Small intestine (tissue), 7 donors: ENCODE results near the gene MAPK8IP1. TPM values are rescaled to one million over a fixed set of nuclear protein-coding genes. Genes with fewer than 3 reads are reported as not detected.

Experiments
- DNase-seq, 2 donors: peaks; one replicate each; pipeline versions ENCODE4 v3.0.0 to v3.0.0-alpha.2; 2013
- FAIRE-seq: peaks from 2 replicates; lab custom pipeline; 2012; peaks lifted over from hg19 to GRCh38; lab: Jason Lieb, UNC
- H3K27ac ChIP-seq, 3 donors: one replicate each; pipeline ENCODE4 v1.5.1; 2013; ENCODE audit warnings: low read length in 2 of 3, mild to moderate bottlenecking in 2 of 3, control low read depth in 1 of 3, inconsistent platforms in 1 of 3, low read depth in 1 of 3, moderate library complexity in 1 of 3
- H3K27me3 ChIP-seq, 3 donors: one replicate each; pipeline ENCODE4 v1.6.1; 2013; ENCODE audit warnings: low read length in 3 of 3, inconsistent platforms in 1 of 3; ENCODE audit not compliant: control insufficient read depth in 3 of 3, insufficient read depth in 3 of 3
- H3K36me3 ChIP-seq, 3 donors: one replicate each; pipeline ENCODE4 v1.6.1; 2013; ENCODE audit warnings: low read length in 3 of 3, inconsistent platforms in 1 of 3, low read depth in 1 of 3, mild to moderate bottlenecking in 1 of 3, moderate library complexity in 1 of 3; ENCODE audit not compliant: control insufficient read depth in 3 of 3, insufficient read depth in 2 of 3
- H3K4me1 ChIP-seq, 3 donors: one replicate each; pipeline ENCODE4 v1.6.1; 2013; ENCODE audit warnings: low read length in 2 of 3, inconsistent platforms in 1 of 3, low read depth in 1 of 3, mild to moderate bottlenecking in 1 of 3, moderate library complexity in 1 of 3; ENCODE audit not compliant: control insufficient read depth in 3 of 3, insufficient read depth in 2 of 3
- H3K4me3 ChIP-seq, 3 donors: one replicate each; pipeline ENCODE4 v1.5.1; 2013; ENCODE audit warnings: low read length in 3 of 3, control low read depth in 1 of 3, inconsistent platforms in 1 of 3, low read depth in 1 of 3, mild to moderate bottlenecking in 1 of 3, moderate library complexity in 1 of 3
- H3K9me3 ChIP-seq, 2 donors: one replicate each; pipeline ENCODE4 v1.6.1; 2013; ENCODE audit warnings: low read depth in 1 of 2, low read length in 1 of 2; ENCODE audit not compliant: control insufficient read depth in 2 of 2, insufficient read depth in 1 of 2
- WGBS, 3 donors: extraction: QIAGEN DNeasy Blood & Tissue Kit; methylation state at CpG; one replicate each; pipeline ENCODE4 v1.1.7; 2013; 5-methylcytosine and 5-hydroxymethylcytosine counted together
- polyA plus RNA-seq, 4 donors: library from polyadenylated mRNA; stranded (reverse) in 3 of 4; unstranded in 1 of 4; fragments of 200-250 nt in 3 of 4; fragments of 120-200 nt in 1 of 4; gene quantifications; one replicate each; pipeline versions ENCODE4 v1.2.1 to v1.2.3, GENCODE V29; 2013
- donor health status: healthy with polysubstance abuse.
- donor health status: control.
- donor health status: control.
- donor health status: Bipolar disorder and iron deficiency.
- donor health status: healthy.

The MAPK8IP1 gene
- polyA plus RNA-seq, 4 donors, result 1.3 to 6.1 (median 1.9) TPM

GRCh38 chr11:45847911-45848316 is 37.5 kb upstream of the MAPK8IP1 start:
- WGBS, 3 donors, result 0 to 1% (median 1%) methylated on average over 16 of the region's 16 CpGs
- peak overlapping the region; percentile 89 to 97 (median 93) for H3K27ac ChIP-seq
- DNase-seq, result peak; percentile 63 to 80
- no peaks in the 10 kb centered on the region for H3K9me3 ChIP-seq
- no peaks in the 10 kb centered on the region for H3K27me3 ChIP-seq
- H3K36me3 ChIP-seq, result peaks cover 0 to 5% (median 2%) of the 10 kb centered on the region in 3 donors
- peaks cover 3 to 16% (median 12%) of the 10 kb centered on the region in 3 donors for H3K4me1 ChIP-seq
- peak overlapping the region; percentile 66 to 94 (median 84) for H3K4me3 ChIP-seq
- FAIRE-seq, result no peak

- Histone ChIP-seq H3K27ac (peak overlapping the region in 2 of 3 donors; percentile 61 to 97), H3K4me3 (peak overlapping the region in 2 of 3 donors; percentile 84 to 94), H3K4me1 (peaks cover 3 to 16% (median 12%) of the 10 kb centered on the region in 3 donors), H3K36me3 (peaks cover 0 to 8% (median 2%) of the 10 kb centered on the region in 3 donors), H3K9me3 (no peaks in the 10 kb centered on the region), H3K27me3 (no peaks in the 10 kb centered on the region)
- FAIRE-seq (no peak), DNase-seq (peak; percentile 51 to 66)
- 20 to 50% (median 29%) methylated on average over 8 of the region's 8 CpGs for WGBS, 3 donors
Measured at GRCh38 chr11:45848654-45849081, 36.8 kb upstream of the MAPK8IP1 start.

GRCh38 chr11:45850446-45850845 is 35.0 kb upstream of the MAPK8IP1 start:
- Histone ChIP-seq H3K36me3 (peaks cover 0 to 15% (median 2%) of the 10 kb centered on the region in 3 donors), H3K27me3 (no peaks in the 10 kb centered on the region), H3K4me1 (peaks cover 3 to 15% (median 12%) of the 10 kb centered on the region in 3 donors), H3K4me3 (no peak overlapping the region), H3K27ac (no peak overlapping the region), H3K9me3 (no peaks in the 10 kb centered on the region)
- 77 to 86% (median 82%) methylated on average over 2 of the region's 2 CpGs for WGBS, 3 donors
- no peak for DNase-seq
- FAIRE-seq, result no peak

GRCh38 chr11:45851228-45851627 is 34.2 kb upstream of the MAPK8IP1 start:
- WGBS, 3 donors, result 87 to 89% (median 89%) methylated on average over 2 of the region's 2 CpGs
- Histone ChIP-seq H3K4me3 (no peak overlapping the region), H3K27ac (no peak overlapping the region), H3K4me1 (peaks cover 3 to 15% (median 12%) of the 10 kb centered on the region in 3 donors), H3K9me3 (no peaks in the 10 kb centered on the region), H3K36me3 (peaks cover 2 to 22% (median 3%) of the 10 kb centered on the region in 3 donors), H3K27me3 (no peaks in the 10 kb centered on the region)
- DNase-seq, result no peak
- no peak for FAIRE-seq

GRCh38 chr11:45852018-45852711 is 33.3 kb upstream of the MAPK8IP1 start:
- no peak for DNase-seq
- WGBS, 3 donors, result 65 to 88% (median 78%) methylated on average over 4 of the region's 4 CpGs
- no peaks in the 10 kb centered on the region for H3K27me3 ChIP-seq
- H3K27ac ChIP-seq, result peak overlapping the region in 1 of 3 donors; percentile 4
- H3K9me3 ChIP-seq, result no peaks in the 10 kb centered on the region
- no peak overlapping the region for H3K4me3 ChIP-seq
- peaks cover 3 to 12% (median 9%) of the 10 kb centered on the region in 3 donors for H3K4me1 ChIP-seq
- FAIRE-seq, result no peak
- peaks cover 3 to 28% (median 4%) of the 10 kb centered on the region in 3 donors for H3K36me3 ChIP-seq

- DNase-seq, result no peak
- no peak overlapping the region for H3K4me3 ChIP-seq
- 12 to 41% (median 39%) methylated on average over 1 of the region's 1 CpG for WGBS, 3 donors
- H3K27ac ChIP-seq, result no peak overlapping the region
- H3K9me3 ChIP-seq, result no peaks in the 10 kb centered on the region
- FAIRE-seq, result no peak
- no peaks in the 10 kb centered on the region for H3K27me3 ChIP-seq
- peaks cover 3 to 12% (median 9%) of the 10 kb centered on the region in 3 donors for H3K4me1 ChIP-seq
- peaks cover 3 to 29% (median 4%) of the 10 kb centered on the region in 3 donors for H3K36me3 ChIP-seq
Measured at GRCh38 chr11:45852712-45853101, 32.7 kb upstream of the MAPK8IP1 start.

GRCh38 chr11:45853332-45854219 is 31.9 kb upstream of the MAPK8IP1 start:
- DNase-seq (no peak), FAIRE-seq (no peak)
- H3K36me3 ChIP-seq, result peaks cover 3 to 35% (median 4%) of the 10 kb centered on the region in 3 donors
- H3K9me3 ChIP-seq, result no peaks in the 10 kb centered on the region
- peaks cover 3 to 9% (median 7%) of the 10 kb centered on the region in 3 donors for H3K4me1 ChIP-seq
- WGBS, 3 donors, result 89 to 96% (median 95%) methylated on average over 7 of the region's 7 CpGs
- H3K27me3 ChIP-seq, result no peaks in the 10 kb centered on the region
- no peak overlapping the region for H3K4me3 ChIP-seq
- H3K27ac ChIP-seq, result no peak overlapping the region

GRCh38 chr11:45855308-45855707 is 30.1 kb upstream of the MAPK8IP1 start:
- peaks cover 0 to 12% (median 7%) of the 10 kb centered on the region in 3 donors for H3K4me1 ChIP-seq
- DNase-seq (no peak), FAIRE-seq (no peak)
- H3K27me3 ChIP-seq, result no peaks in the 10 kb centered on the region
- H3K27ac ChIP-seq, result no peak overlapping the region
- H3K9me3 ChIP-seq, result no peaks in the 10 kb centered on the region
- no peak overlapping the region for H3K4me3 ChIP-seq
- peaks cover 3 to 49% (median 4%) of the 10 kb centered on the region in 3 donors for H3K36me3 ChIP-seq
- 70 to 74% (median 71%) methylated on average over 5 of the region's 5 CpGs for WGBS, 3 donors
